Measurements from ENCODE around the gene ACBD6. TPM values are rescaled to one million over a fixed set of nuclear protein-coding genes. Genes with fewer than 3 reads are reported as not detected.

The ACBD6 gene
- total and polyA plus RNA-seq, 2 donors (not counting 1 experiment from before 2014, with no cell fraction given): 52.9 to 80.9 TPM

- H3K4me2 ChIP-seq (replicated peaks; ENCODE audit: low read depth, low read length, poor library complexity, severe bottlenecking): no peak overlapping the region
- no peak overlapping the region for H3K4me3 Mint-ChIP-seq
- H3K36me3 ChIP-seq (replicated peaks in 1 of 2; ENCODE audit: control extremely low read depth in 1 of 2, control insufficient read depth in 1 of 2, extremely low read depth in 1 of 2, insufficient read depth in 2 of 2, low read length in 1 of 2): peaks cover 0 to 2% of the 10 kb centered on the region in 2 experiments
- no peaks in the 10 kb centered on the region for H3K27me3 ChIP-seq (replicated peaks in 1 of 4; ENCODE audit: control extremely low read depth in 1 of 4, control insufficient read depth in 3 of 4, insufficient read depth in 4 of 4, low read length in 3 of 4)
- no peak for TF ChIP-seq CTCF (IDR thresholded peaks at IDR 0.05)
- TF ChIP-seq EZH2 (IDR thresholded peaks at IDR 0.05; ENCODE audit: borderline replicate concordance, insufficient read depth, low read depth, low read length, poor library complexity, severe bottlenecking): no peak
- H3K9me3 ChIP-seq (ENCODE audit: control extremely low read depth in 1 of 3, control insufficient read depth in 2 of 3, insufficient read depth in 1 of 3, low read length in 2 of 3): no peaks in the 10 kb centered on the region
- WGBS (ENCODE audit: insufficient coverage): 83% methylated on average over 1 of the region's 2 CpGs
- H3K79me2 ChIP-seq (ENCODE audit: control insufficient read depth, insufficient read depth, low read length): peaks cover 9% of the 10 kb centered on the region
- H3K27ac ChIP-seq (ENCODE audit: low read length in 2 of 2): no peak overlapping the region
- H3K4me1 ChIP-seq (ENCODE audit: control insufficient read depth in 2 of 2, insufficient read depth in 2 of 2, low read length in 2 of 2): no peaks in the 10 kb centered on the region
- intact Hi-C loops (cut with micrococcal nuclease): no loop called here
- CTCF ChIA-PET: no interaction called here
- DNase-seq: no peak
- no peaks in the 10 kb centered on the region for H4K20me1 ChIP-seq (ENCODE audit: control insufficient read depth, insufficient read depth, low read length, poor library complexity, severe bottlenecking)
- ATAC-seq (ENCODE audit: low read depth): no peak
- no peak overlapping the region for H3K27ac Mint-ChIP-seq
- no peaks in the 10 kb centered on the region for H3K9me3 Mint-ChIP-seq (ENCODE audit: insufficient read depth)
- no peak overlapping the region for H3K9ac ChIP-seq (ENCODE audit: low read length)
- no peaks in the 10 kb centered on the region for H3K27me3 Mint-ChIP-seq
- no peaks in the 10 kb centered on the region for H3K4me1 Mint-ChIP-seq
- POLR2A ChIA-PET: no interaction called here
- H3K4me3 ChIP-seq (ENCODE audit: control extremely low read depth in 1 of 5, extremely low read depth in 1 of 5, insufficient read depth in 1 of 5, low read depth in 2 of 5, low read length in 4 of 5): no peak overlapping the region
- H2AFZ ChIP-seq (ENCODE audit: insufficient read depth, low read depth, low read length, poor library complexity, severe bottlenecking): no peak overlapping the region
Observed at GRCh38 chr1:180353945-180354344, 148.4 kb downstream of the ACBD6 start.

- H3K79me2 ChIP-seq (ENCODE audit: control insufficient read depth, insufficient read depth, low read length): peaks cover 9% of the 10 kb centered on the region
- CTCF ChIA-PET: no interaction called here
- Mint-ChIP-seq H3K27ac (no peak overlapping the region), H3K4me3 (no peak overlapping the region), H3K9me3 (ENCODE audit: insufficient read depth) (no peaks in the 10 kb centered on the region), H3K4me1 (no peaks in the 10 kb centered on the region), H3K27me3 (no peaks in the 10 kb centered on the region)
- H3K4me1 ChIP-seq (ENCODE audit: control insufficient read depth in 2 of 2, insufficient read depth in 2 of 2, low read length in 2 of 2): no peaks in the 10 kb centered on the region
- no peaks in the 10 kb centered on the region for H3K9me3 ChIP-seq (ENCODE audit: control extremely low read depth in 1 of 3, control insufficient read depth in 2 of 3, insufficient read depth in 1 of 3, low read length in 2 of 3)
- H2AFZ ChIP-seq (ENCODE audit: insufficient read depth, low read depth, low read length, poor library complexity, severe bottlenecking): no peak overlapping the region
- no peak overlapping the region for H3K4me2 ChIP-seq (replicated peaks; ENCODE audit: low read depth, low read length, poor library complexity, severe bottlenecking)
- H3K9ac ChIP-seq (ENCODE audit: low read length): no peak overlapping the region
- peaks cover 0 to 2% of the 10 kb centered on the region in 2 experiments for H3K36me3 ChIP-seq (replicated peaks in 1 of 2; ENCODE audit: control extremely low read depth in 1 of 2, control insufficient read depth in 1 of 2, extremely low read depth in 1 of 2, insufficient read depth in 2 of 2, low read length in 1 of 2)
- H3K4me3 ChIP-seq (ENCODE audit: control extremely low read depth in 1 of 5, extremely low read depth in 1 of 5, insufficient read depth in 1 of 5, low read depth in 2 of 5, low read length in 4 of 5): no peak overlapping the region
- no peak for TF ChIP-seq CTCF (IDR thresholded peaks at IDR 0.05)
- no peak for TF ChIP-seq EZH2 (IDR thresholded peaks at IDR 0.05; ENCODE audit: borderline replicate concordance, insufficient read depth, low read depth, low read length, poor library complexity, severe bottlenecking)
- ATAC-seq (ENCODE audit: low read depth) (no peak), DNase-seq (no peak)
- H4K20me1 ChIP-seq (ENCODE audit: control insufficient read depth, insufficient read depth, low read length, poor library complexity, severe bottlenecking): no peaks in the 10 kb centered on the region
- no peaks in the 10 kb centered on the region for H3K27me3 ChIP-seq (replicated peaks in 1 of 4; ENCODE audit: control extremely low read depth in 1 of 4, control insufficient read depth in 3 of 4, insufficient read depth in 4 of 4, low read length in 3 of 4)
- POLR2A ChIA-PET: no interaction called here
- no peak overlapping the region for H3K27ac ChIP-seq (ENCODE audit: low read length in 2 of 2)
- intact Hi-C loops (cut with micrococcal nuclease): no loop called here
- no CpG with 5 or more reads among the region's 2 CpGs for WGBS (ENCODE audit: insufficient coverage)
Observed at GRCh38 chr1:180352588-180352987, 149.8 kb downstream of the ACBD6 start.

All from B cell (primary cell).